Neuronal stem cell (in vitro differentiated cells): Measurements from ENCODE around the gene SEPSECS.

Source experiments
- DNase-seq: peaks from one replicate; pipeline ENCODE4 v3.0.0-alpha.2; 2013; ENCODE audit warnings: low spot score
- H2AFZ ChIP-seq: one replicate; pipeline ENCODE4 v1.6.1; 2013; ENCODE audit warnings: mild to moderate bottlenecking, low read length, inconsistent platforms
- H2AK5ac ChIP-seq: 2 replicates; pipeline ENCODE4 v1.6.1; 2013; ENCODE audit warnings: low read depth, mild to moderate bottlenecking, inconsistent platforms, low read length, moderate library complexity, mixed read lengths
- H2BK120ac ChIP-seq: 2 replicates; pipeline ENCODE4 v1.6.1; 2013; ENCODE audit warnings: low read depth, mild to moderate bottlenecking, inconsistent platforms, low read length, moderate library complexity, mixed read lengths
- H2BK12ac ChIP-seq: one replicate; pipeline ENCODE4 v1.6.1; 2013; ENCODE audit warnings: low read length, inconsistent platforms
- H2BK15ac ChIP-seq: 2 replicates; pipeline ENCODE4 v1.6.1; 2013; ENCODE audit warnings: mild to moderate bottlenecking, low read length, inconsistent platforms, mixed read lengths
- H2BK5ac ChIP-seq: one replicate; pipeline ENCODE4 v1.6.1; 2013; ENCODE audit warnings: inconsistent platforms, mild to moderate bottlenecking, low read length, moderate library complexity
- H3K14ac ChIP-seq: one replicate; pipeline ENCODE4 v1.6.1; 2013; ENCODE audit warnings: low read length, inconsistent platforms
- H3K18ac ChIP-seq: 2 replicates; pipeline ENCODE4 v1.6.1; 2013; ENCODE audit warnings: low read length, inconsistent platforms
- H3K23ac ChIP-seq: 2 replicates; pipeline ENCODE4 v1.6.1; 2013; ENCODE audit warnings: low read depth, mild to moderate bottlenecking, mixed read lengths, low read length, inconsistent platforms; ENCODE audit not compliant: poor library complexity
- H3K27ac ChIP-seq: replicated peaks from 3 replicates; pipeline ENCODE4 v1.5.1; 2013; ENCODE audit warnings: low read length, inconsistent platforms
- H3K27me3 ChIP-seq, 3 experiments: 2 replicates each; pipeline ENCODE4 v1.6.1; 2013; ENCODE audit warnings: low read length in 3 of 3, mild to moderate bottlenecking in 2 of 3, inconsistent platforms in 1 of 3, low read depth in 1 of 3, mixed read lengths in 1 of 3, moderate library complexity in 1 of 3; ENCODE audit not compliant: control insufficient read depth in 3 of 3, insufficient read depth in 3 of 3
- H3K36me3 ChIP-seq, 2 donors: replicated peaks in 1 of 2; 2 replicates each; pipeline ENCODE4 v1.6.1; 2013; ENCODE audit warnings: low read length in 2 of 2; ENCODE audit not compliant: control insufficient read depth in 2 of 2, insufficient read depth in 2 of 2
- H3K4ac ChIP-seq: 2 replicates; pipeline ENCODE4 v1.6.1; 2013; ENCODE audit warnings: inconsistent platforms, mild to moderate bottlenecking, low read length, moderate library complexity
- H3K4me1 ChIP-seq, 2 donors: 1 replicate in 1 of 2; 2 replicates in 1 of 2; pipeline ENCODE4 v1.6.1; 2013; ENCODE audit warnings: low read length in 2 of 2, low read depth in 1 of 2; ENCODE audit not compliant: control insufficient read depth in 2 of 2, insufficient read depth in 1 of 2
- H3K4me2 ChIP-seq: one replicate; pipeline ENCODE4 v1.6.1; 2013; ENCODE audit warnings: mild to moderate bottlenecking, low read length, inconsistent platforms; ENCODE audit not compliant: insufficient read depth, poor library complexity, severe bottlenecking
- H3K4me3 ChIP-seq, 2 donors: 2 replicates each; pipeline ENCODE4 v1.5.1; 2013; ENCODE audit warnings: low read length in 2 of 2, mild to moderate bottlenecking in 2 of 2, inconsistent platforms in 1 of 2, moderate library complexity in 1 of 2
- H3K79me1 ChIP-seq: one replicate; pipeline ENCODE4 v1.6.1; 2013; ENCODE audit warnings: low read depth, mild to moderate bottlenecking, inconsistent platforms, low read length, moderate library complexity
- H3K9ac ChIP-seq: one replicate; pipeline ENCODE4 v1.6.1; 2013; ENCODE audit warnings: mild to moderate bottlenecking, low read depth, low read length, inconsistent platforms; ENCODE audit not compliant: poor library complexity
- H3K9me3 ChIP-seq, 2 donors: replicated peaks in 1 of 2; 2 replicates each; pipeline versions ENCODE3 to v1.6.1; 2013; ENCODE audit warnings: low read length in 2 of 2, mild to moderate bottlenecking in 2 of 2, inconsistent platforms in 1 of 2, low read depth in 1 of 2, mixed read lengths in 1 of 2, moderate library complexity in 1 of 2; ENCODE audit not compliant: control insufficient read depth in 2 of 2, insufficient read depth in 1 of 2
- H4K8ac ChIP-seq: one replicate; pipeline ENCODE4 v1.6.1; 2013; ENCODE audit warnings: low read depth, mild to moderate bottlenecking, inconsistent platforms, low read length, moderate library complexity
- H4K91ac ChIP-seq: one replicate; pipeline ENCODE4 v1.6.1; 2013; ENCODE audit warnings: low read length, low read depth, mild to moderate bottlenecking, inconsistent platforms; ENCODE audit not compliant: poor library complexity
- WGBS, 2 donors: extraction: QIAGEN DNeasy Blood & Tissue Kit; methylation state at CpG; one replicate each; pipeline ENCODE4 v1.1.7; 2013; ENCODE audit warnings: missing lambda C conversion rate in 2 of 2, mixed read lengths in 1 of 2; ENCODE audit not compliant: insufficient read length in 2 of 2, insufficient replicate concordance in 1 of 2; ENCODE audit errors: extremely low coverage in 2 of 2; 5-methylcytosine and 5-hydroxymethylcytosine counted together

SEPSECS gene

GRCh38 chr4:25162566-25162965 is 2.3 kb upstream of the SEPSECS start:
- no peak overlapping the region for H2BK15ac ChIP-seq
- H3K9ac ChIP-seq = no peak overlapping the region
- no peak overlapping the region for H2BK5ac ChIP-seq
- no peak overlapping the region for H4K91ac ChIP-seq
- no peak overlapping the region for H3K27ac ChIP-seq
- no peak overlapping the region for H3K14ac ChIP-seq
- H2AK5ac ChIP-seq = no peak overlapping the region
- H3K9me3 ChIP-seq = no peaks in the 10 kb centered on the region
- H3K4me2 ChIP-seq = no peak overlapping the region
- no peak overlapping the region for H3K23ac ChIP-seq
- H3K4me1 ChIP-seq = peaks cover 0 to 3% of the 10 kb centered on the region in 2 donors
- H3K27me3 ChIP-seq = no peaks in the 10 kb centered on the region
- peaks cover 0 to 6% of the 10 kb centered on the region in 2 donors for H3K36me3 ChIP-seq
- H2BK12ac ChIP-seq = no peak overlapping the region
- DNase-seq = no peak
- WGBS, 2 donors = no CpG with 5 or more reads among the region's 1 CpG
- no peak overlapping the region for H3K18ac ChIP-seq
- no peaks in the 10 kb centered on the region for H3K79me1 ChIP-seq
- H3K4me3 ChIP-seq = no peak overlapping the region
- H4K8ac ChIP-seq = no peak overlapping the region
- H2AFZ ChIP-seq = no peak overlapping the region
- H2BK120ac ChIP-seq = no peak overlapping the region
- H3K4ac ChIP-seq = no peak overlapping the region

- no peak for DNase-seq
- no CpG with 5 or more reads among the region's 2 CpGs for WGBS, 2 donors
- H4K8ac ChIP-seq = no peak overlapping the region
Observed at GRCh38 chr4:25161593-25161950, 1.3 kb upstream of the SEPSECS start.

GRCh38 chr4:25160714-25161592 is 704 bp upstream of the SEPSECS start:
- Histone ChIP-seq H3K4me1 (peaks cover 0 to 3% of the 10 kb centered on the region in 2 donors), H3K36me3 (peaks cover 4 to 11% of the 10 kb centered on the region in 2 donors), H3K79me1 (no peaks in the 10 kb centered on the region), H3K4me3 (peak overlapping the region; percentile 75), H3K14ac (no peak overlapping the region), H4K8ac (no peak overlapping the region), H2BK5ac (no peak overlapping the region), H3K27me3 (no peaks in the 10 kb centered on the region), H2BK12ac (no peak overlapping the region), H3K23ac (no peak overlapping the region), H2AK5ac (no peak overlapping the region), H3K27ac (peak overlapping the region; percentile 32), H4K91ac (no peak overlapping the region), H2AFZ (peak overlapping the region; percentile 99), H3K4ac (no peak overlapping the region), H3K9ac (no peak overlapping the region), H3K9me3 (no peaks in the 10 kb centered on the region), H2BK15ac (no peak overlapping the region), H3K18ac (peak overlapping the region; percentile 64), H3K4me2 (peak overlapping the region; percentile 63), H2BK120ac (no peak overlapping the region)
- WGBS, 2 donors = 100% methylated on average over 2 of the region's 16 CpGs; no CpG with 5 or more reads in 1 of the 2 donors
- no peak for DNase-seq

More at GRCh38 chr4:25161593-25161950, 1.3 kb upstream of the SEPSECS start:
- H3K14ac ChIP-seq = no peak overlapping the region
- no peak overlapping the region for H3K27ac ChIP-seq
- H3K23ac ChIP-seq = no peak overlapping the region
- no peak overlapping the region for H2BK12ac ChIP-seq
- H3K79me1 ChIP-seq = no peaks in the 10 kb centered on the region
- H3K4me3 ChIP-seq = peak overlapping the region in 1 of 2 donors; percentile 75
- no peak overlapping the region for H2BK5ac ChIP-seq
- H2BK120ac ChIP-seq = no peak overlapping the region
- peaks cover 0 to 3% of the 10 kb centered on the region in 2 donors for H3K4me1 ChIP-seq
- no peak overlapping the region for H3K4ac ChIP-seq
- H2AK5ac ChIP-seq = no peak overlapping the region
- no peak overlapping the region for H3K18ac ChIP-seq
- H3K27me3 ChIP-seq = no peaks in the 10 kb centered on the region
- no peak overlapping the region for H4K91ac ChIP-seq
- H2AFZ ChIP-seq = peak overlapping the region; percentile 99
- no peak overlapping the region for H2BK15ac ChIP-seq
- no peak overlapping the region for H3K9ac ChIP-seq
- H3K9me3 ChIP-seq = no peaks in the 10 kb centered on the region
- H3K4me2 ChIP-seq = no peak overlapping the region
- H3K36me3 ChIP-seq = peaks cover 4 to 13% of the 10 kb centered on the region in 2 donors

GRCh38 chr4:25158817-25159216 is 1.4 kb downstream of the SEPSECS start:
- Histone ChIP-seq H3K9ac (no peak overlapping the region), H2BK15ac (no peak overlapping the region), H3K4me3 (no peak overlapping the region), H3K27ac (no peak overlapping the region), H3K4me2 (no peak overlapping the region), H2BK5ac (no peak overlapping the region), H2AK5ac (no peak overlapping the region), H2BK12ac (no peak overlapping the region), H3K4me1 (peaks cover 0 to 3% of the 10 kb centered on the region in 2 donors), H3K4ac (no peak overlapping the region), H3K27me3 (no peaks in the 10 kb centered on the region), H2BK120ac (no peak overlapping the region), H3K79me1 (no peaks in the 10 kb centered on the region), H3K36me3 (peaks cover 4 to 19% of the 10 kb centered on the region in 2 donors), H3K23ac (no peak overlapping the region), H3K9me3 (no peaks in the 10 kb centered on the region), H4K8ac (no peak overlapping the region), H2AFZ (no peak overlapping the region), H4K91ac (no peak overlapping the region), H3K14ac (no peak overlapping the region), H3K18ac (no peak overlapping the region)
- no peak for DNase-seq
- no CpG with 5 or more reads among the region's 7 CpGs for WGBS, 2 donors
